HG03066 (cell line): Measurements from ENCODE around the gene CNOT11.

Experiments
- ATAC-seq: cut with Tn5 transposase; IDR thresholded peaks from one replicate; pipeline ENCODE4 v1.9.1; 2021; ENCODE audit warnings: low read depth; ENCODE audit not compliant: unreplicated experiment

CNOT11 gene

GRCh38 chr2:101273056-101273455, 20.4 kb downstream of the CNOT11 start:
- ATAC-seq = no peak

GRCh38 chr2:101274142-101274541, 21.5 kb downstream of the CNOT11 start:
- ATAC-seq = no peak

- no peak for ATAC-seq
Measured at GRCh38 chr2:101277111-101277510, 24.4 kb downstream of the CNOT11 start.

- ATAC-seq = no peak
Measured at GRCh38 chr2:101278925-101279324, 26.2 kb downstream of the CNOT11 start.

- no peak for ATAC-seq
Measured at GRCh38 chr2:101281482-101281881, 28.8 kb downstream of the CNOT11 start.

GRCh38 chr2:101282980-101283379, 30.3 kb downstream of the CNOT11 start:
- ATAC-seq = no peak

GRCh38 chr2:101286684-101287083, 34.0 kb downstream of the CNOT11 start:
- no peak for ATAC-seq

- no peak for ATAC-seq
Measured at GRCh38 chr2:101287303-101287702, 34.6 kb downstream of the CNOT11 start.

- ATAC-seq = no peak
Measured at GRCh38 chr2:101290711-101291110, 38.0 kb downstream of the CNOT11 start.

- no peak for ATAC-seq
Measured at GRCh38 chr2:101291973-101292372, 39.3 kb downstream of the CNOT11 start.

- no peak for ATAC-seq
Measured at GRCh38 chr2:101293544-101293943, 40.9 kb downstream of the CNOT11 start.

GRCh38 chr2:101294861-101295260, 42.2 kb downstream of the CNOT11 start:
- ATAC-seq = no peak

- ATAC-seq = no peak
Measured at GRCh38 chr2:101295895-101296294, 43.2 kb downstream of the CNOT11 start.

GRCh38 chr2:101296371-101296770, 43.7 kb downstream of the CNOT11 start:
- ATAC-seq = no peak

GRCh38 chr2:101297383-101297782, 44.7 kb downstream of the CNOT11 start:
- no peak for ATAC-seq

GRCh38 chr2:101299604-101300003, 46.9 kb downstream of the CNOT11 start:
- no peak for ATAC-seq

GRCh38 chr2:101300164-101300563, 47.5 kb downstream of the CNOT11 start:
- ATAC-seq = no peak

GRCh38 chr2:101300836-101301235, 48.1 kb downstream of the CNOT11 start:
- no peak for ATAC-seq

GRCh38 chr2:101302016-101302415, 49.3 kb downstream of the CNOT11 start:
- no peak for ATAC-seq

GRCh38 chr2:101303688-101304087, 51.0 kb downstream of the CNOT11 start:
- no peak for ATAC-seq

- no peak for ATAC-seq
Measured at GRCh38 chr2:101305035-101305434, 52.3 kb downstream of the CNOT11 start.

- no peak for ATAC-seq
Measured at GRCh38 chr2:101305492-101306078, 52.9 kb downstream of the CNOT11 start.

GRCh38 chr2:101306410-101306809, 53.7 kb downstream of the CNOT11 start:
- ATAC-seq = peak; percentile 1
